PC-9 (cell line): ENCODE data around the gene GATM.

Experiments
- CTCF ChIP-seq: fragments of 200-600 bp; sonication (generic); conservative IDR thresholded peaks from 2 replicates; pipeline ENCODE4 v1.6.1; 2017; ENCODE audit warnings: mixed run types, antibody characterized with exemption, mild to moderate bottlenecking, moderate library complexity
- EZH2 ChIP-seq: fragments of 200-600 bp; sonication (generic); IDR thresholded peaks from 2 replicates; pipeline ENCODE4 v1.8.0; 2017; ENCODE audit warnings: antibody characterized with exemption, low read depth

- TF ChIP-seq CTCF (no peak), EZH2 (no peak)
Measured at GRCh38 chr15:45417303-45417950, 39.1 kb upstream of the GATM start.
